ENCODE measurements around the gene GPC1.
"Not testable (repeated sequence)": the region's sequence is repeated elsewhere in the genome, so short reads cannot be mapped to it uniquely, and the experiment has no call there.

GPC1 gene

GRCh38 chr2:240465268-240465764 lies 29.9 kb downstream of the GPC1 start:
- DNase-seq (ENCODE audit: low read depth, low spot score): no peak

DNA sequence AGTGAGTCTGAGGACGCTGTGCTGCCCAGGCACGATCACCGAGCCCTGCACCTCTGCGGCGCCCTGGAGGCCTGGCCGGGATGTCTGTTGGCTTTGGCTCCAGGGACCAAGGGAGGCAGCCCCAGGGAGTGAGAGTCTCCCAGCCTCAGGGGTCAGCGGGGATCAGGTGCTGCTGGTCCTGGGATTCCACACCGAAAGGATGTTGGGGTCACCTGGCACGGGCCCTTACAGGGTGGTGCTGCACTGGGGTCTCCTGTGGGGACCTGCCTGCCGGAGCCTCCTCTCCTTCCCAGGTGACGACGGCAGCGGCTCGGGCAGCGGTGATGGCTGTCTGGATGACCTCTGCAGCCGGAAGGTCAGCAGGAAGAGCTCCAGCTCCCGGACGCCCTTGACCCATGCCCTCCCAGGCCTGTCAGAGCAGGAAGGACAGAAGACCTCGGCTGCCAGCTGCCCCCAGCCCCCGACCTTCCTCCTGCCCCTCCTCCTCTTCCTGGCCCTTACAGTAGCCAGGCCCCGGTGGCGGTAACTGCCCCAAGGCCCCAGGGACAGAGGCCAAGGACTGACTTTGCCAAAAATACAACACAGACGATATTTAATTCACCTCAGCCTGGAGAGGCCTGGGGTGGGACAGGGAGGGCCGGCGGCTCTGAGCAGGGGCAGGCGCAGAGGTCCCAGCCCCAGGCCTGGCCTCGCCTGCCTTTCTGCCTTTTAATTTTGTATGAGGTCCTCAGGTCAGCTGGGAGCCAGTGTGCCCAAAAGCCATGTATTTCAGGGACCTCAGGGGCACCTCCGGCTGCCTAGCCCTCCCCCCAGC lies 30.5 kb downstream of the GPC1 start:
- no peak for DNase-seq (ENCODE audit: low read depth, low spot score)

- DNase-seq (ENCODE audit: low read depth, low spot score): no peak
These were observed 31.2 kb downstream of the GPC1 start for GRCh38 chr2:240466579-240467148.

DNA sequence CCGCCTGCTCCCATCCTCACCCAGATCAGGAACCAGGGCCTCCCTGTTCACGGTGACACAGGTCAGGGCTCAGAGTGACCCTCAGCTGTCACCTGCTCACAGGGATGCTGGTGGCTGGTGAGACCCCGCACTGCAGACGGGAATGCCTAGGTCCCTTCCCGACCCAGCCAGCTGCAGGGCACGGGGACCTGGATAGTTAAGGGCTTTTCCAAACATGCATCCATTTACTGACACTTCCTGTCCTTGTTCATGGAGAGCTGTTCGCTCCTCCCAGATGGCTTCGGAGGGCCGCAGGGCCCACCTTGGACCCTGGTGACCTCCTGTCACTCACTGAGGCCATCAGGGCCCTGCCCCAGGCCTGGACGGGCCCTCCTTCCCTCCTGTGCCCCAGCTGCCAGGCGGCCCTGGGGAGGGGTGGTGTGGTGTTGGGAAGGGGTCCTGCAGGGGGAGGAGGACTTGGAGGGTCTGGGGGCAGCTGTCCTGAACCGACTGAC lies 31.7 kb downstream of the GPC1 start:
- DNase-seq (ENCODE audit: low read depth, low spot score): no peak

- no peak for DNase-seq (ENCODE audit: low read depth, low spot score)
These were observed 32.3 kb downstream of the GPC1 start for GRCh38 chr2:240467659-240468302.

DNA sequence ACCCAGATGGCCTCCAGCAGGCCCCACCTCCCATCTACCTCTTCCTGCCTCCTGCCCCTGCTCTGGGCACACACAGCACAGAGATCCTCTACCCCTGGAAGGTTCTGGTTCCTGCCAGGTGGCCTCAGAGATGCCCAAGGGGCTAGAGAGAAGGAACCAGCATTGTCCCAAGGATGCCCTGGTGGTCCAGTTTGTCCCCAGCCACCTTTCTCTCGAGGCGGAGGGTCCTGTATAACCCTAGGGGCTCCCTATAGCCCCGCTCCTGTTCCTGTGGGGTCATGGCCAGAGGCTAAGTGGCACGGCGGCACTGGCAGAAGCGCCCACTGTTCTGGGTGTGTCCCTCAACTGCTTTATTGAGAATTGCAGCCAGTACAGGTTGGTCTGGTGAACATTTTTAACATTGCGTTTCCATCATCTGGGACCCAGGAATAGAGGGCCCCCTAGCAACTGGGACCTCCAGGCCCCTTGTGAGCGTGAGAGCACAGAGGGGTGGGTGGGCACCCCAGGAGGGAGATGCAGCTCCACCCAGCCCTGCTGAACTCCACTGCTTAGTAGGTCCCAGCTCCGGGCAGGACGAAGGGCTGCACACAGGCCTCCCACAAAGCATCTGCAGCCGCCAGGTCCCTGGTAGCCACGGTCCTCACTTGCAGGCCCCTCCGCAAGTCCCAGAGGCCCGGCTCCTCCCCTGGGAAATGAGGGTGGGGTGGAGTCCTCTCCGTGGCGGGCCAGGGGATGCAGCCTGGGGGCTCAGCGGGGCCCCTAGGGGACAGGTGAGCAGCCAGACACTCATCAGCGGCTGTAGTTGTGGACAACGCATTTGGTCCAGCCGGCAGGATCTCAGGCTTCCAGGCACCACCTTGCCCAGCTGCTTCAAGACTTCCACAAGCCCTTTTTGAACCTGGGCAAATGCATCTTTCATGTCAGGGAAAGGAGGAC lies 33.1 kb downstream of the GPC1 start:
- no peak for DNase-seq (ENCODE audit: low read depth, low spot score)

GRCh38 chr2:240469239-240469636 lies 33.8 kb downstream of the GPC1 start:
- no peak for DNase-seq (ENCODE audit: low read depth, low spot score)

DNA sequence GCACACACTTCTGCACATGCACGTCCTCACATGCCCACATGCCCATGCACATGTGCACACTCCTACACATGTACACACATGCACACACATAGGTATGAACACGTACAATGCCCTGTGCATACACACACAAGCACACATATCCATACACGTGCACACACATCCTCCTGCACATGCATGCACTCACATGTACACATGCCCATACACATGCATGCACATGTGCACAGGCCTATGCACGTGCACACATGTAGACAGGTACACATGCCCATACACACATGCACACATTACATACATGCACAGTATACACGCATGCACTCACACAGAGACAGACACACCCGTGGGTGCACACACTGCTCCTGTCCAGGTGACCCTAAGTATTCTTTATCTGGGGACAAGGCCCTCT lies 34.3 kb downstream of the GPC1 start:
- DNase-seq (ENCODE audit: low read depth, low spot score): no peak

DNA sequence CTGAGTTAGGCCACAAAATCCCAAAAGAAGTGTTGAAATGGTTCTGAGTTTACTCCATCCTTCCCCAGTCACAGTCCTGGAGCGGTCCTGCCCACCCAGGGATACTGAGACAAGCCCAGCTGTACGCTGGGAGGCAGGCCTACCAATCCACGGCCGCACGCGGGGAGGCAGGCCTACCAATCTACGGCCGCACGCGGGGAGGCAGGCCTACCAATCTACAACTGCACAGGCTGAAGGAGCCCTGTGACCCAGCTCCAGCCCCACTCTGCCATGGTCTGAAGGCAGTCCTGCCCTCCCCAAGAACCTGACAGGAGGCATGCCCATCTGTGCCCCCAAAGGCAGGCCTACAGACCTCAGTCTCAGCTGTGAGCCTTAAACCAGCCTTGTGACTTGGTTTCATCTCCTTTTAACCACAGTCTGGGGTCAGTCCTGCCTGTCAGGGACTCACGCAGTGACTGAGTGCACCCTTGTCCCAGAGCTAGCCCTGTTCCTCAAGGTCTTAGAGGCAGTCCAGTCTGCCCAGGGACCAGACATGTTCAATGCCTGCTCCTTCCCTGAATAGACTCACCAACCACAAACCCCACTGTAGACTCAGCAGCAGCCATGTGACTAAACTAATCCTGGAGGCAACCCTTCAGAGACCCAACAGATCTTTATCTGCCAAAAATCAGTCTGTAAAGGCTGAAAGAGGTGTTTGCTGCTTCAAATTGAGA lies 36.8 kb downstream of the GPC1 start:
- no peak for DNase-seq (ENCODE audit: low read depth, low spot score)

DNA sequence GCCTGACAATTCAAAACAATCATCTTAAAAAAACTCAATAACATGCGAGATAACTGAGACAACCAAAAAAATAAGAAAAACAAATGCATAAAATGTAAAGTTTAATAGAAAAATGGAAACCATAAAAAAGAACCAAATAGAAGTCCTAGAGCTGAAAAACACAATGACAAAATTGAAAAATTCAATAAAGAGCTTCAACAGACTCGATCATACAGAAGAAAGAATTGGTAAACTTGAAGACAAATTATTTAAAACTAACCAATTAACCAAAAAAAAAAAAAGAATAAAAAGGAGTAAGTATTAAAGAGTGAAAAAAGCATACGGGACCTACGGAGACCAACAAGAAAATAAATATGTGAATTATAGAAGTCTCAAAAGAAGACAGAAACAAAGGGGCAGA lies 37.7 kb downstream of the GPC1 start:
- DNase-seq (ENCODE audit: low read depth, low spot score): no peak

- no peak for DNase-seq (ENCODE audit: low read depth, low spot score)
These were observed 42.5 kb downstream of the GPC1 start for GRCh38 chr2:240477916-240478315.

GRCh38 chr2:240478346-240479110 lies 43.1 kb downstream of the GPC1 start:
- DNase-seq (ENCODE audit: low read depth, low spot score): no peak

DNA sequence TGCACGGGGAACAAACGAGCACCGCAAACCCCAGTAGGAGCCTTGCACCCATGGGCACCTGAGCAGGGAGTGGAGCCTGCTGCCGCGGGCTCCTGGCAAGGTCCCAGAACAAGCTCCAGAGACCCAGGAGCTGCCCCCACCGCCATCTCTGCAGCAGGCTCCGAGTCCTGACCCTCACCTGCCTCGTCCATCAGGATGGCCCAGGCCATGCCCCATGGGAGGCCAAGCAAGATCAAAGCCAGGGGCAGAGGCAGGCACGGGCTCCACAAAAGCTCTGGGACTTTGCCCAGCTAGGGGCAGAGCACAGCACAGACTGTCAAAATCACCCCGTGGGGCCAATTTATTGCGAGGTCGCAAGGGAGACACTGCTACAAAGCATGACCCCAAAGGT lies 43.6 kb downstream of the GPC1 start:
- no peak for DNase-seq (ENCODE audit: low read depth, low spot score)

DNA sequence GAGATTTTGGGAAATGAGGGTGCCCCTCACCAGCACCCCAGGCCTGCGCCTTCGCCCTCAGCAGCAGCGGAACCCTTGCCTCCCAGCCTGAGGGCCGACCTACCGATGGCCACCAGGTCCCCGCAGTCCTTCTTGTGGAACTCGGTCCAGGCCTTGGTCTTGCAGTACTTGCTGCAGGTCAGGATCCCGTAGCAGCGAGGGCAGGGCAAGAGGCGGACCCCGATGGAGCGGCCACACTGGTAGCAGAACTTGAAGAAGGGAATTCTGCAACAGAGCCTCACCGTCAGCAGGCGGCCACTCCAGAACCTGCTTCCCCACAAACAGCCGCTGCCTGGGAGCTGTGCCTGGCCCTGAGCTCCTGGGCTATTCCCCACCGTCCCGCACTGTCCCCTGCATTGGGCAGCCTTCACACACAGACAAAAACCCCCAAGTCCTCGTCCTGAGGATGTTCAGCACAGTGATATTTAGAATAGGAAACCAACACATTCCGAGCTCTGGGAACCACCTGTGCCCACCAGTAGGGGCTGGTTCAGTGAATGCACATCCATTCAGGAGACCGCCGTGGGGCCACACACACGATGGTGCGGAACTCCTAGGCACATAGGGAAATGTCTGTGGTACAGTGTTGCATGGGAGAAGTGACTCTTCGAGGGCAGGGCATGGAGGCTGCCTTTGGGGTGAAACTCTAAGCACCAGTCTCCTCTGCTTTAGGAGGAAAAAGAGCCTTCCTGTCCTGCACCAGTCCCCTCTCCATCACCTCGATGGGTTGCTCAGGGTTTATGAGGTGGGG lies 45.6 kb downstream of the GPC1 start:
- no peak for DNase-seq (ENCODE audit: low read depth, low spot score)

DNA sequence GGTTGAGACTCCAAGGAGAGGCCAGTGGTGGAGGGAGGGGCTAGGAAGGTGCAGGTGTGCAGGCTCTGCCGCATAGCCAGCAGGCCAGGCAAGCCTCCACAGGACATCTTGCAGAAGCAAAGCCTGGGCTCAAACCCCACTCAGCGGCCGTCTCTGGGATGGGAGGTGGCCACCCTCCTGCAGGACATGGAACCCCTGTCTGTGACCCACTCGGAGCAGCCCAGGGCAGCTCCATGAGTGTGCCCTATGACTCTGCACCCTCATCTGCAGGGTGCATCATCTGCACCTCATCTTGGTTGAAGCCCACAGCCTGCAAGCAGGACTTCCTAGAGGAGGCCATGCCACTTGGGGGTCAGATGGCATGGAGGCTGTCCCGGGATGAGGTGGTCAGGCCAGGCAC lies 46.3 kb downstream of the GPC1 start:
- DNase-seq (ENCODE audit: low read depth, low spot score): no peak

GRCh38 chr2:240482141-240482540 lies 46.7 kb downstream of the GPC1 start:
- no peak for DNase-seq (ENCODE audit: low read depth, low spot score)

DNA sequence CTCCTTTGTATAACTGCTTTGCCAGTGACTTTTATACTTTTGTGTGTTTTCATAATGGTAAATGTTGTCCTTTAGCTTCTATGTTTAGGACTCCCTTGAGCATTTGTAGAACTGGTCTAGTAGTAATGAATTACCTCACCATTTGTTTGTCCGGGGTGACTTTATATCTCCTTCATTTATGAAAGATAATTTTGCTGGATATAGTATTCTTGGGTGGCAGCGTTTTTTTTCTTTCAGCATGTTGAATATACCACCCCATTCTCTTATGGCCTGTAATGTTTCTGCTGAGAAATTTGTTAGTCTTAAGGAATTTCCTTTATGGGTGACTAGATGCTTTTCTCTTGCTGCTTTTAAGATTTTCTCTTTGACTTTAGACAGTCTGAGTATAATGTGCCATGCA lies 56.0 kb downstream of the GPC1 start:
- DNase-seq (ENCODE audit: low read depth, low spot score): no peak

GRCh38 chr2:240494194-240494793 lies 58.8 kb downstream of the GPC1 start:
- DNase-seq (ENCODE audit: low read depth, low spot score): no peak

DNA sequence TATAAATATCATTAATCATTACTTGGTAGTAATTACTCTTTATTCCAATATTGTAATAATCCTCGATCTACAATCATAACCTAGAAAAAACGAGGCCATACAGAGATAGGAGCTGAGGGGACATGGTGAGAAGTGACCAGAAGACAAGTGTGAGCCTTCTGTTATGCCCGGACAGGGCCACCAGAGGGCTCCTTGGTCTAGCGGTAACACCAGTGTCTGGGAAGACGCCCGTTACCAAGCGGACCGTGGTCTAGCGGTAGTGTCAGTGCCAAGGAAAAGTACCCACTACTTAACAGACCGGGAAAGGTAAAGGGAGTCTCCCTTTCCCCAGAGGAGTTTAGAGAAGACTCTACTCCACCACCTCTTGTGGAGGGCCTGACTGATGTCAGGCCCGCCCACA lies 59.5 kb downstream of the GPC1 start:
- DNase-seq (ENCODE audit: low read depth, low spot score): not testable (repeated sequence)

All from smooth muscle cell of the brain vasculature (primary cell).